Retinal pigment epithelial cell (primary cell): Measurements from ENCODE around the gene IGF2BP3.

Source experiments
- DNase-seq: peaks from one replicate; pipeline ENCODE4 v3.0.0-alpha.2; 2010; ENCODE audit warnings: low read depth
- H3K4me3 ChIP-seq: 2 replicates; pipeline ENCODE4 v1.5.1; 2011; ENCODE audit warnings: mild to moderate bottlenecking, low read length, control low read depth, moderate library complexity
- CTCF ChIP-seq: conservative IDR thresholded peaks from 2 replicates; pipeline ENCODE4 v1.5.1; 2011; ENCODE audit warnings: low read depth, low read length, control low read depth, inconsistent platforms

Gene IGF2BP3

GRCh38 chr7:23474829-23475575, 4.7 kb upstream of the IGF2BP3 start:
- H3K4me3 ChIP-seq: peak overlapping the region; percentile 85
- TF ChIP-seq CTCF: no peak
- no peak for DNase-seq

GRCh38 chr7:23474094-23474828, 4.0 kb upstream of the IGF2BP3 start:
- peak; percentile 89 for DNase-seq
- TF ChIP-seq CTCF: no peak
- peak overlapping the region; percentile 85 for H3K4me3 ChIP-seq

- no peak for TF ChIP-seq CTCF
- no peak for DNase-seq
Observed at GRCh38 chr7:23473844-23474093, 3.5 kb upstream of the IGF2BP3 start.

GRCh38 chr7:23472956-23473843, 2.9 kb upstream of the IGF2BP3 start:
- no peak for DNase-seq
- H3K4me3 ChIP-seq: peak overlapping the region; percentile 85
- TF ChIP-seq CTCF: no peak

More at GRCh38 chr7:23473844-23474093, 3.5 kb upstream of the IGF2BP3 start:
- H3K4me3 ChIP-seq: peak overlapping the region; percentile 85

- no peak for TF ChIP-seq CTCF
- H3K4me3 ChIP-seq: no peak overlapping the region
- DNase-seq: no peak
Observed at GRCh38 chr7:23472556-23472955, 2.3 kb upstream of the IGF2BP3 start.

GRCh38 chr7:23472046-23472445, 1.8 kb upstream of the IGF2BP3 start:
- no peak for DNase-seq
- TF ChIP-seq CTCF: no peak
- peak overlapping the region; percentile 75 for H3K4me3 ChIP-seq
